ENCODE data around the gene TNFRSF14.
A peak's percentile ranks its signal among the peaks of the same experiment; 100 is the strongest.

The TNFRSF14 gene

DNA sequence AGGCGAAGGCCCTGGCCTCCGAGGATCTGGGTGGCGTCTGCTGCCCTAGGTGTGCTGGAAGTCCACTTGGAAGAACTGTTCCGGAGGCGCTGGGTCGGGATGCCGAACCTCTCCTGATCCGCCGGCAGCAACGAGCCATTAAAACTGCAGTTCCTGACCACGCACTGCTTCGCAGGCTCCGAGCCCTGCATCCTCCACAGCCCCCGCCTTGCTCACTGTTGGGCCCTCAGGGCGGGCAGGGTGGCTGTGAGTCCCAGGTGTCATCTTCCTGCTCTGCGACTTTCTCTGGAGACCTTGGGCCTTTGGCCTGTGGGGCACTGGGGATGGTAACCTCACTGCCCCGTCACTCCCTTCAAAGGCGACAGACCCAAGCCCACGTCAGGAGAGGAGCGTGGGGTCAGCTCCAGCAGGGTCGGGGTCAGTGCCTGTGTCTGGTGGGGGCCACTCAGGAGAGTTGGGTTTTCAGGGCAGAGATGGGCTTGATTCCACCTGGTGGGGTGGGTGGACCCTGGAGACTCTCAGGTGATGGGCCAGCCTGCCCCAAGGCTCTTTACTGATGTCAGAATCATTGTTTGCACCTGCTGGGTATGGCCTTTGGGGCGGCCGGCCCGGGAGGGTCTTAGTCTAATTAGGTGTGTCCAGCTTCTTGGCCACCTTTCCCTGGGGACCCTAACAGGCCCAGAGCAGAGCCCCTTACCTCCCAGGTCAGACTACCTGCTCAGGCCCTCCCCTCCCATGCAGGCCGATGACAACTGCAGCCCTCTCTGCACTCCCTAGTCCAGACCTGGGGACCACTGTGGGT, 33.5 kb downstream of the TNFRSF14 start:
- no peak for DNase-seq

DNA sequence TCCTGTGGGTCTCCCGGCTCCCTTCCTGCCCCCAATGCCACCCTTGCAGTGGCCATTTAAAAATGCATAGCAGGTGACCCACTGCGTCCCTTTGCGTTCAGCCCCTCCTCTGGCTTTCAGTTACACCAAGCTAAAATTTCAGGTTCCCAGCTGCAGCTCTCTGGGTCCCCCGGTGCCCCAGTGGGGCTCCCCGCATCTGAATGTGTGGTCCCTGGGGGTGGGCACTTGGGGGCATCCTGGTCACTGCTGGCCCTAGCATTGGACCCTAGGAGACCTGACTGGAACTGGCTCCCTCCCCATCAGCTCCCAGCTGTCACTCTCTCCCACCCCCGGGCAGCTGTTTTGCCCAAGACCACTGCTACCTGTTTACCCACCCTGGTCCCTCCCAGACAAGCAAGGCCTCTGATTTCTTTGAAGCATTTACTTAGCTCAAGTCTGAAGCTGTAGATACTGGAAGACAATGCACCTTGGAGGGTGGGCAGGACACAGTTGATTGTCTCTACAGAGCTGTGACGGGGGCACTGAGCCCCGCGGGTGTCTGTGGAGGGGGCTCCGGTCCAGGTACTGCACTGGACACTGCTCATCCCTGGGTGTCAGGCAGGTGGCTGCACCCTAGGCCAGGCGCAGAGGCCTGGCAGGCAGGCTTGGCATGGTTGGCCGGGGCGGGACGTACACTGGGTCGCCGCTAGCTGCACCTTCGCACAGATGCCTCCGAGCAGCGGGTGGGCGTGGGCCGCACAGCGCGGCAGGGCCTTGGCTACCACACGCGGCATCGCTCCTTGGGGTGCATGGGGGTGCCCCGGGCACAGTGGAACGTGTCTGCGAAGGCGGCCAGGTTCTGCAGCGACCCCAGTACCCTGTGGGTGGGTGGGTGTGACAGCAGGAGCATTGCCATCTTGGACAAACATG, 34.3 kb downstream of the TNFRSF14 start:
- no peak for DNase-seq

DNA sequence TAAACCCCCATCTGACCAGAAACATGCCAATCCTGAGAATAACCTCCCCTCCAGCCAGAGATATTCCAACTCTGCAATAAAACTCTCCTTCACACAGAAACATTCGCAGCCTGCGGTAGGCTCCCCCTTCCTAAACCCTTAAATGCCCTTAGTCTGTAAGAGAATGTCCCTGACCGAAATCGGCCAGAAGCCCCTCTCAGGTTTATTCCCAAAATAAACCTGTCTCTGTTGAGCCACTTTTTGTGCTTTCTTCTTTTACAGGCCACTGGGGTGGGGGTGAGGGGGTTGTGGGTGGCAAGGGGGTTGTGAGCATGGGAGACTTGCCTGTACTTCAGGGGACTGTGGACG, 35.0 kb downstream of the TNFRSF14 start:
- DNase-seq, result no peak

- no peak for DNase-seq
Observed at GRCh38 chr1:2591581-2592261, 35.5 kb downstream of the TNFRSF14 start.

DNA sequence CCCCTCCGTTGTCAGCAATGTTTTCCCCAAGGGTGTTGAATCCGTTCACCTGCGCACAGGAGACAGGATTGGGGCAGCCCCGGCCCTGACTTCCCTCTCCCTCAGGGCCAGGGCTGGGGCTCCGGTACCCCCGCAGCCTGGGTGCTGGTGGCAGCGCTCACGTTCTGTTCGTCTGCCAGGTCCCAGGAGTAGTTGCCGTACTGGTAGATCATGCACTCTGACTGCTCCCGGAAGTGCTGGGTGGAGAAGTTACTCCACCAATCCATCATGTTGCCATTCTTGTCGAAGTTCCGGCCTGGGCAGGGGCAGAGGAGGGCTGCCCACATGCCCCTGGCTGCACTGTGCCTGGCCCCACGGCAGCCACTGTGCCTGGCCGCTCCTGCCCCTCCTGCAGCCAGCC, 36.5 kb downstream of the TNFRSF14 start:
- peak in 1 of 2 experiments; percentile 30 for DNase-seq

GRCh38 chr1:2593251-2593878, 37.2 kb downstream of the TNFRSF14 start:
- no peak for DNase-seq

- no peak for DNase-seq
Observed at GRCh38 chr1:2594001-2594640, 38.0 kb downstream of the TNFRSF14 start.

DNA sequence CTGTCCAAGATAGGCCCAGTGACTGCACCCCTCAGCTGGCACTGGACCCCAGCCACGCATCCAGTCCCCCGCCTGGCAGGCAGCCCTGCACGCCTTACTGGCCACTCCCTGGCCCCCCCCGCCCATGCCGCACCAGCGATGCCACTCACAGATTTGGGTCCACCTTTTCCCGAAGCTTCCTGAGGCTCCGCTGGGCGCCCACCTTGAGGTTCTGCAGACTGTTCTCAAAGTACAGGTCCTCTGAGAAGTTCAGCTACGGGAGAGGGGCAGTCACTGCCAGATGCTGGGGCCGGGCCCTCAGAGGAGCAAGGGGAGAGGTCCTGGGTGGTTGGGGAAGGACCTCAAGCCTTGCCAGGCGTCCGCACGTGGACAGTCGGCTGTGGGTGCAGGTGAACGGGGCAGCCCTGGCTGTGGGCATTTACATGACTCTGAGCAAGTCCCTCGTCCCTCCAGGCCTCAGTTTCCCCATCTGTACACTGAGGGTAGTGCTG, 38.5 kb downstream of the TNFRSF14 start:
- no peak for DNase-seq

- DNase-seq, result no peak
Observed at GRCh38 chr1:2595261-2595811, 39.2 kb downstream of the TNFRSF14 start.

DNA sequence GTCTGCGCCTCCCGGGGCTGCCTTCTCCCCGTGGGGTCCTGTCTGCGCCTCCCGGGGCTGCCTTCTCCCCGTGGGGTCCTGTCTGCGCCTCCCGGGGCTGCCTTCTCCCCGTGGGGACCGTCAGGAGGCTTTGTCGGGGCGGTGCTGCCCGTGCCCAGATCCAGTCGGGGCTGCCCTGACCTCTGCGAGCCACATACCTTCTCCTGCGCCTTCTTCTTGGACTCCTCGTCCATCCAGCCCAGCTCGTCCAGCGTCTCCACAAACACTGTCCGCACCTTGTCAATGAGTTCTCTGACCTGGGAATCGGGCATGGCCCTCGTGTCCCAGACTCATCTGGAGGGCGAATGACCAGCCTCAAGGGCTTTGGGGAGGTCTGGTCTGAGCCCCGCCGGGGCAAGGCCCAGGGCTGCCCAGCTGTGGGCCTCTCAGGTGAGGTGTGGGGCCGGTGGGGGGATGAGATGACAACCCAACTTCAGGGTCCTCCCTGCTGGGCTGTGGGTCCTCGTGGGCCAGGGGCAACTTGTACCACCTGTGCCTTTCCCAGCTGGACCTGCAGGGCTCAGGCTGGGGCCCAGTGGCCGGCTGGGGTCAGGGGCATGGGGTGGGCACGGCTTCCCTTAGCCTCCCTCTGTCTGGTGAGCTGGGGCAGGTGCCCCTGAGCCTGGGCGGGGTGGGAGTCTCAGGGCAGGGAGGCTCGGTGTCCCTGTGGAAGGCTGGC, 39.8 kb downstream of the TNFRSF14 start:
- DNase-seq, result no peak

DNA sequence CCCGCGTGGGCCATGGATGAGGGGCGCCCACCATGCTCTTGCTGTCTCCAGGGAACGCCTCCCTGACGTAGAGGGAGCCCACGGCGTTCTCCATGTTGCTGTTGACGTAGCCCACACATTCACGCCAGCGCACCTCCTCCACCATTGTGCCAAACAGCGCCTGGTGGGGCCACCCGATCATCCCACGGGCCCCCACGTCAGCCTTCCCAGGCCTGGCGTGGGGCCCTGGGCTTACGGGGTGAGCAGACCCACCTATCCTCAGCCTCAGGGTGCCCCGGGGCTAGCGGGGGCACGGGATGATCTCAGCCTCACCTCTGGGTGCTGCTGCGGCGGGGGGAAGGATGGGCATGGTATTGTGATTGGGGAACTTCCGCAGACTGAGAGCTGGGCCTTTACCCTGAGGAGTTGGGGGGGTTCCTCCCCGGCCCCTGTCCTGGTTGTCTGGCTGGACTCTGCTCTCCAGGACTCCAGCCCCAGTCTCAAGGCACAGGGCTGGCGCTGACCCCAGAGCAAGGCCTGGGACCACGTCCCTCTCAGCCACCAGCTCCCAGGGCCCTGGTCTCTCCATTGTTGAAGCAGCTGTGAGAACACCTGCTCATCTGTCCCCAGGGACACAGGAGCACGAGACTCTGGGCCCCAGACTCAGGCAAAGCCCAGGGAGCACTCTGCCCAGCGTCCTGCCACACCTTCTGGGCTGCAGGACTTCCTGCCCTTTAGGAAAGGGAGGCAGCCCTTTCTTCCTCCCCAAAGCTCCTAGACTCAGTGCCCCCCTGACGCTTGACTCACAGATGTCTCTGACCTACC, 40.6 kb downstream of the TNFRSF14 start:
- DNase-seq, result peak in 1 of 2 experiments; percentile 66

- DNase-seq, result no peak
Observed at GRCh38 chr1:2597441-2598328, 41.5 kb downstream of the TNFRSF14 start.

- DNase-seq, result no peak
Observed at GRCh38 chr1:2598329-2598931, 42.3 kb downstream of the TNFRSF14 start.

GRCh38 chr1:2601721-2602303, 45.6 kb downstream of the TNFRSF14 start:
- no peak for DNase-seq

DNA sequence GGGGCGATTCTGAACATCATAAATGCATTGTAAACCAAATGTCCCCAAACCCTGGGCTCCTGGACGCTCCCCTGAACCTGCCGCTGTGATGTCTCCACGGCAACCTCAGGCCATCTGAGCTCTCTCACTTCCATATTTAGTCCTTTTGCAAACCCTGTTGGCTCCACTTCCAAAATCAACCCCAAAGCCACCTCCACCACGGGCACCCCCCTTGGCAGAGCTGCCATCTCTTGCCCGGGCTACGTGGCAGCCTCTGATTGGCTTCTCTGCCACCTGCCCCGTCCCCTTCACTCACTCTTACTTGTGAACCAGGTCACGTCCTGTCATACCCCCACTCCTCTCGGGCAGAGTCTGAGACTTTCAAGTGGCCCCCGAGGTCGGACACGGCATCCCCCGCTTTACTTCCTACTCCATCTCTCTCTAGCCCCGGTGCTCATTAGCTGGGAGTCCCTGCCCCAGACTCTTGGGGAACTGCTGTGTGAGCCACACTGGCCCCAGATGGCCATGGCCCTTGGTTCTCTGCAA, 46.2 kb downstream of the TNFRSF14 start:
- DNase-seq, result no peak

DNA sequence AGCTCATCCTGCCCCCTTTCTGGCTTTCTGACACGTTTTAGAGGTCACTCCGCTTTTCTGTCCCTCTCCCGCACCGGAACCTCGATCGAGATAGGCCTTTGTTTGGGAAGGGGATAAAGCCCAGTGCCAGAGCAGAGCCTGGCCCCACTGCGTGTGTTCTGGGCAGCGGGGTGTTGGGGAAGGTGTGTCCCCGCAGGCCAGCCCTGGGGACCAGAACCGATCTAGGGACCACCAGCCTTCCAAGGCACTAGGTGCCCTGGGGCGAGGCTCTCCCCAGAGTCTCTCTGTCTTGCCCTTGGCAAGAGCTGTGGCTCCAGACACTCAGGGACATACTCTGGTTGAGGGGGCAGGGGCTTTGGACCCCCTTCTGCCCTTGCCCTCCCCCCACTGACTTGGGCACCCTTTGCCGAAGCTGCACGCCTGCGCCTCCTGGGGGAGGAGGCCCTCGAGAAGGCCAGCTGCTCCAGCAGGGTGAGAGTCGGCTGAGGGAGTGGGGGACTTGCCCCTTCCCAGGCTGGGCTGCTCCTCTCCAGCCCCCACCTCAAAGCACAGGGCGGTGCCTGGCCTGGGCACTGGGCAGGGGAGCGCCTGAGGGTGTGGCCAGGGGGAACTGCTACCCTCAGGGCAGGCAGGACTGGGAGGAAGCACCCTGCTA, 46.8 kb downstream of the TNFRSF14 start:
- no peak for DNase-seq

GRCh38 chr1:2603521-2604155, 47.5 kb downstream of the TNFRSF14 start:
- DNase-seq, result no peak
